Neural cell (in vitro differentiated cells): Measurements from ENCODE around the gene RACK1.

ENCODE experiments used
- CTCF ChIP-seq: fragments of 450-650 bp; IDR thresholded peaks from 2 replicates; pipeline ENCODE4 v1.5.1; 2014; ENCODE audit warnings: antibody characterized with exemption, mild to moderate bottlenecking, moderate library complexity; ENCODE audit not compliant: poor library complexity, severe bottlenecking
- EZH2 ChIP-seq: fragments of 200-600, 300-800 bp; shearing (Covaris generic), sonication (generic); IDR thresholded peaks from 2 replicates; pipeline ENCODE4 v1.6.1; 2014; ENCODE audit warnings: antibody characterized with exemption, low read length, borderline replicate concordance, mild to moderate bottlenecking; ENCODE audit not compliant: insufficient read depth, poor library complexity, severe bottlenecking
- RAD21 ChIP-seq: fragments of 450-650 bp; conservative IDR thresholded peaks from 2 replicates; pipeline ENCODE4 v1.6.1; 2014; ENCODE audit warnings: antibody characterized with exemption, mild to moderate bottlenecking, moderate library complexity
- REST ChIP-seq: IDR thresholded peaks from 2 replicates; pipeline ENCODE4 v1.6.1; 2012; ENCODE audit warnings: borderline replicate concordance
- TAF1 ChIP-seq: IDR thresholded peaks from 2 replicates; pipeline ENCODE4 v1.6.1; 2012; ENCODE audit warnings: low read depth

- no peak for TF ChIP-seq TAF1
- TF ChIP-seq CTCF, result no peak
- TF ChIP-seq RAD21, result no peak
- TF ChIP-seq EZH2, result no peak
- no peak for TF ChIP-seq REST
Observed at GRCh38 chr5:181239062-181239663, 4.5 kb downstream of the RACK1 start.
